ENCODE data around the gene LLGL2. TPM values are rescaled to one million over a fixed set of nuclear protein-coding genes. Genes with fewer than 3 reads are reported as not detected.

The LLGL2 gene
- total RNA-seq, 1 donor from 2014 or later: 16.6 TPM

DNA sequence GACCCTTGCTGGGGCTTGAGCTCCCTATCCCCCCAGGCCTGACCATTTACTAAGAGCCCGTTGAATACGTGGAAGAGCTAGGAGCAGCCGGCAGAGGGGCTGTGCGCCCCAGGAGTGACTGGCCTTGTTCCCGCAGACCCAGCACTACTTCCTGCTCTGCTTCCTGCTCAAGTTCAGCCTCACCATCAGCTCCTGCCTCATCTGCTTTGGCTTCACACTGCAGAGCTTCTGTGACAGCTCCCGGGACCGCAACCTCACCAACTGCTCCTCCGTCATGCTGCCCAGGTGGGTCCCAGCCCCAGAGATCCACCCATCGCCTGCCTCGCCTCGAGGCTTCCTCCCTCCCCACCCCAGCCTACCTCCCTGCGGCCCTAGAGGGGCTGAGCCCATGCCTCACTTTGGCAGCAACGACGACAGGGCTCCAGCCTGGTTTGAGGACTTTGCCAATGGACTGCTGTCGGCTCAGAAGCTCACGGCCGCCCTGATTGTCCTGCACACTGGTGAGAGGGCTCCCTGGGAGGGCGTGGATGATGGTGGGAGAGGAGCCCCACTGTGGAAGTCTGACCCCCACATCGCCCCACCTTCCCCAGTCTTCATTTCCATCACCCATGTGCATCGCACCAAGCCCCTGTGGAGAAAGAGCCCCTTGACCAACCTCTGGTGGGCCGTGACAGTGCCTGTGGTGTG lies 27.3 kb upstream of the LLGL2 start:
- Mint-ChIP-seq H3K27me3 (ENCODE audit: insufficient read depth, low read depth) (no peaks in the 10 kb centered on the region), H3K36me3 (peaks cover 8% of the 10 kb centered on the region), H3K9me3 (no peaks in the 10 kb centered on the region), H3K4me3 (no peak overlapping the region), H3K27ac (no peak overlapping the region), H3K4me1 (no peaks in the 10 kb centered on the region)
- Histone ChIP-seq H3K4me1 (no peaks in the 10 kb centered on the region), H3K36me3 (no peaks in the 10 kb centered on the region), H4K20me1 (ENCODE audit: low read depth) (peaks cover 5% of the 10 kb centered on the region), H3K9me3 (ENCODE audit: low read depth) (no peaks in the 10 kb centered on the region), H3F3A (ENCODE audit: low read depth) (no peaks in the 10 kb centered on the region), H3K79me2 (ENCODE audit: low read depth) (no peaks in the 10 kb centered on the region), H3K4me3 (no peak overlapping the region), H2AFZ (replicated peaks) (no peak overlapping the region), H3K27ac (no peak overlapping the region), H3K4me2 (no peak overlapping the region), H3K27me3 (no peaks in the 10 kb centered on the region), H3K9ac (no peak overlapping the region)
- TF ChIP-seq EZH2phosphoT487 (IDR thresholded peaks at IDR 0.05) (no peak), EZH2 (IDR thresholded peaks at IDR 0.05) (no peak)
- TF ChIP-seq, protein P1, sequence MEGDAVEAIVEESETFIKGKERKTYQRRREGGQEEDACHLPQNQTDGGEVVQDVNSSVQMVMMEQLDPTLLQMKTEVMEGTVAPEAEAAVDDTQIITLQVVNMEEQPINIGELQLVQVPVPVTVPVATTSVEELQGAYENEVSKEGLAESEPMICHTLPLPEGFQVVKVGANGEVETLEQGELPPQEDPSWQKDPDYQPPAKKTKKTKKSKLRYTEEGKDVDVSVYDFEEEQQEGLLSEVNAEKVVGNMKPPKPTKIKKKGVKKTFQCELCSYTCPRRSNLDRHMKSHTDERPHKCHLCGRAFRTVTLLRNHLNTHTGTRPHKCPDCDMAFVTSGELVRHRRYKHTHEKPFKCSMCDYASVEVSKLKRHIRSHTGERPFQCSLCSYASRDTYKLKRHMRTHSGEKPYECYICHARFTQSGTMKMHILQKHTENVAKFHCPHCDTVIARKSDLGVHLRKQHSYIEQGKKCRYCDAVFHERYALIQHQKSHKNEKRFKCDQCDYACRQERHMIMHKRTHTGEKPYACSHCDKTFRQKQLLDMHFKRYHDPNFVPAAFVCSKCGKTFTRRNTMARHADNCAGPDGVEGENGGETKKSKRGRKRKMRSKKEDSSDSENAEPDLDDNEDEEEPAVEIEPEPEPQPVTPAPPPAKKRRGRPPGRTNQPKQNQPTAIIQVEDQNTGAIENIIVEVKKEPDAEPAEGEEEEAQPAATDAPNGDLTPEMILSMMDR (IDR thresholded peaks at IDR 0.05): no peak
- no peak for DNase-seq (ENCODE audit: low spot score)

- H3K36me3 Mint-ChIP-seq: peaks cover 8% of the 10 kb centered on the region
- H3K27me3 Mint-ChIP-seq (ENCODE audit: insufficient read depth, low read depth): no peaks in the 10 kb centered on the region
- Histone ChIP-seq H3F3A (ENCODE audit: low read depth) (no peaks in the 10 kb centered on the region), H4K20me1 (ENCODE audit: low read depth) (peaks cover 5% of the 10 kb centered on the region), H3K4me1 (no peaks in the 10 kb centered on the region), H2AFZ (replicated peaks) (no peak overlapping the region), H3K4me3 (no peak overlapping the region), H3K9ac (no peak overlapping the region), H3K4me2 (no peak overlapping the region), H3K9me3 (ENCODE audit: low read depth) (no peaks in the 10 kb centered on the region), H3K27ac (no peak overlapping the region), H3K36me3 (no peaks in the 10 kb centered on the region), H3K79me2 (ENCODE audit: low read depth) (no peaks in the 10 kb centered on the region), H3K27me3 (no peaks in the 10 kb centered on the region)
- TF ChIP-seq, protein P1 (IDR thresholded peaks at IDR 0.05): no peak
- TF ChIP-seq EZH2 (IDR thresholded peaks at IDR 0.05): no peak
- TF ChIP-seq EZH2phosphoT487 (IDR thresholded peaks at IDR 0.05): no peak
- no peak overlapping the region for H3K4me3 Mint-ChIP-seq
- no peak overlapping the region for H3K27ac Mint-ChIP-seq
- DNase-seq (ENCODE audit: low spot score): no peak
- H3K9me3 Mint-ChIP-seq: no peaks in the 10 kb centered on the region
- H3K4me1 Mint-ChIP-seq: no peaks in the 10 kb centered on the region
Measured at GRCh38 chr17:75498726-75499213, 26.7 kb upstream of the LLGL2 start.

- H3F3A ChIP-seq (ENCODE audit: low read depth): no peaks in the 10 kb centered on the region
- no peak overlapping the region for H2AFZ ChIP-seq (replicated peaks)
- no peaks in the 10 kb centered on the region for H3K36me3 ChIP-seq
- Mint-ChIP-seq H3K36me3 (peaks cover 8% of the 10 kb centered on the region), H3K27me3 (ENCODE audit: insufficient read depth, low read depth) (no peaks in the 10 kb centered on the region), H3K9me3 (no peaks in the 10 kb centered on the region), H3K27ac (no peak overlapping the region), H3K4me1 (no peaks in the 10 kb centered on the region), H3K4me3 (no peak overlapping the region)
- no peak overlapping the region for H3K27ac ChIP-seq
- H3K4me2 ChIP-seq: no peak overlapping the region
- H3K9me3 ChIP-seq (ENCODE audit: low read depth): no peaks in the 10 kb centered on the region
- no peaks in the 10 kb centered on the region for H3K27me3 ChIP-seq
- H3K79me2 ChIP-seq (ENCODE audit: low read depth): no peaks in the 10 kb centered on the region
- H3K9ac ChIP-seq: no peak overlapping the region
- TF ChIP-seq EZH2 (IDR thresholded peaks at IDR 0.05) (no peak), EZH2phosphoT487 (IDR thresholded peaks at IDR 0.05) (no peak)
- TF ChIP-seq, protein P1 (IDR thresholded peaks at IDR 0.05): no peak
- no peaks in the 10 kb centered on the region for H3K4me1 ChIP-seq
- DNase-seq (ENCODE audit: low spot score): no peak
- H3K4me3 ChIP-seq: no peak overlapping the region
- H4K20me1 ChIP-seq (ENCODE audit: low read depth): peaks cover 5% of the 10 kb centered on the region
Measured at GRCh38 chr17:75499313-75500022, 26.0 kb upstream of the LLGL2 start.

Data from neural progenitor cell (in vitro differentiated cells).